HG03432 (cell line): ENCODE measurements around the gene CYP46A1.

Source experiments
- ATAC-seq: cut with Tn5 transposase; IDR thresholded peaks from one replicate; pipeline ENCODE4 v1.9.1; 2021; ENCODE audit warnings: mild to moderate bottlenecking, moderate library complexity; ENCODE audit not compliant: unreplicated experiment

Gene CYP46A1

GRCh38 chr14:99686557-99687283 is 2.6 kb downstream of the CYP46A1 start:
- ATAC-seq, result no peak

- ATAC-seq, result no peak
These were observed 3.4 kb downstream of the CYP46A1 start for GRCh38 chr14:99687284-99688209.

GRCh38 chr14:99688210-99688581 is 4.1 kb downstream of the CYP46A1 start:
- no peak for ATAC-seq

GRCh38 chr14:99688629-99689028 is 4.5 kb downstream of the CYP46A1 start:
- no peak for ATAC-seq

GRCh38 chr14:99689266-99690236 is 5.5 kb downstream of the CYP46A1 start:
- ATAC-seq, result no peak

- ATAC-seq, result no peak
These were observed 6.5 kb downstream of the CYP46A1 start for GRCh38 chr14:99690636-99691035.

GRCh38 chr14:99691111-99691885 is 7.2 kb downstream of the CYP46A1 start:
- ATAC-seq, result no peak

GRCh38 chr14:99693918-99694317 is 9.8 kb downstream of the CYP46A1 start:
- no peak for ATAC-seq

GRCh38 chr14:99696929-99697328 is 12.8 kb downstream of the CYP46A1 start:
- no peak for ATAC-seq

GRCh38 chr14:99698236-99698635 is 14.1 kb downstream of the CYP46A1 start:
- no peak for ATAC-seq

GRCh38 chr14:99698642-99699041 is 14.5 kb downstream of the CYP46A1 start:
- ATAC-seq, result no peak

GRCh38 chr14:99699085-99699760 is 15.1 kb downstream of the CYP46A1 start:
- ATAC-seq, result no peak

- no peak for ATAC-seq
These were observed 15.8 kb downstream of the CYP46A1 start for GRCh38 chr14:99699861-99700260.

- no peak for ATAC-seq
These were observed 16.3 kb downstream of the CYP46A1 start for GRCh38 chr14:99700379-99700778.

- ATAC-seq, result no peak
These were observed 17.2 kb downstream of the CYP46A1 start for GRCh38 chr14:99701260-99701659.

- ATAC-seq, result no peak
These were observed 18.0 kb downstream of the CYP46A1 start for GRCh38 chr14:99702115-99702514.

- ATAC-seq, result no peak
These were observed 19.3 kb downstream of the CYP46A1 start for GRCh38 chr14:99703381-99703780.

- no peak for ATAC-seq
These were observed 19.9 kb downstream of the CYP46A1 start for GRCh38 chr14:99704037-99704436.

GRCh38 chr14:99706107-99706900 is 22.2 kb downstream of the CYP46A1 start:
- ATAC-seq, result no peak
